ENCODE measurements around the gene L3MBTL4.

L3MBTL4 gene

DNA sequence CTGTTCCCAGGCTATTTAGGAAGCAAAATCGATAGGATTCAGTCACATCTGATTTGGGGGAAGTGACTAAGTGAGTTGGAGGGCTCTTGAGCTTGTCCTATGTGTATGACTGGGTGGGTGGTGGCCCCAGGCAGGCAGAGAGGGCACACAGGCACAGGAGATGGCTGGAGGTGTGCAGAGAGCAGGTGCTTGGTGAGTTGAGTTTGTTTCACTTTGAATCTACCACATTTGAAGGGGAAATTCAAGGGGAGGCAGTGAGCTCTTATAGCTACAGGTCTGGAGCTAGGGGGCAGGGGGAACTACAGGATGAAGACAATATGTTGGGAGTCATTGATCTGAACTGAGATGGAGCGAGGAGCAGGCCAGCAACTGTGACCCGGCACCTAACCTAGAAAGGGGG, 476.9 kb downstream of the L3MBTL4 start:
- CTCF ChIA-PET, result no interaction called here
- POLR2A ChIA-PET (ENCODE audit: low non-redundant PET), result no interaction called here
- no peak for DNase-seq (ENCODE audit: low spot score)
- TF ChIP-seq, protein P1, sequence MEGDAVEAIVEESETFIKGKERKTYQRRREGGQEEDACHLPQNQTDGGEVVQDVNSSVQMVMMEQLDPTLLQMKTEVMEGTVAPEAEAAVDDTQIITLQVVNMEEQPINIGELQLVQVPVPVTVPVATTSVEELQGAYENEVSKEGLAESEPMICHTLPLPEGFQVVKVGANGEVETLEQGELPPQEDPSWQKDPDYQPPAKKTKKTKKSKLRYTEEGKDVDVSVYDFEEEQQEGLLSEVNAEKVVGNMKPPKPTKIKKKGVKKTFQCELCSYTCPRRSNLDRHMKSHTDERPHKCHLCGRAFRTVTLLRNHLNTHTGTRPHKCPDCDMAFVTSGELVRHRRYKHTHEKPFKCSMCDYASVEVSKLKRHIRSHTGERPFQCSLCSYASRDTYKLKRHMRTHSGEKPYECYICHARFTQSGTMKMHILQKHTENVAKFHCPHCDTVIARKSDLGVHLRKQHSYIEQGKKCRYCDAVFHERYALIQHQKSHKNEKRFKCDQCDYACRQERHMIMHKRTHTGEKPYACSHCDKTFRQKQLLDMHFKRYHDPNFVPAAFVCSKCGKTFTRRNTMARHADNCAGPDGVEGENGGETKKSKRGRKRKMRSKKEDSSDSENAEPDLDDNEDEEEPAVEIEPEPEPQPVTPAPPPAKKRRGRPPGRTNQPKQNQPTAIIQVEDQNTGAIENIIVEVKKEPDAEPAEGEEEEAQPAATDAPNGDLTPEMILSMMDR (conservative IDR thresholded peaks at IDR 0.05; ENCODE audit: low read depth), result no peak
- H3K27ac ChIP-seq, result no peak overlapping the region

DNA sequence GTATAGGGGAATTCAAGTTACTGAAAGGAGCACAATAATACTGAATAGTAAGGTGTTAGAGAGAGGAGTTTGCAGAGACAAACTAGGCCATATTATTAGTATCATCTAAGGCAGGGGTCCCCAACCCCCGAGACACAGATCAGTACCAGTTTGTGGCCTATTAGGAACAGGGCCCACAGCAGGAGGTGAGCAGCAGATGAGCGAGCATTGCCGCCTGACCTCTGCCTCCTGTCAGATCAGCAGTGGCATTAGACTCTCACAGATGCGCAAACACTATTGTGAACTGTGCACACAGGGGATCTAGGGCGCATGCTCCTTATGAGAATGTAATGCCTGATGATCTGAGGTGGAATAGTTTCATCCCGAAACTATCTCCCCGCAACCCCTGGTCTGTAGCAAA, 477.6 kb downstream of the L3MBTL4 start:
- DNase-seq (ENCODE audit: low spot score), result no peak
- POLR2A ChIA-PET (ENCODE audit: low non-redundant PET), result no interaction called here
- CTCF ChIA-PET, result no interaction called here
- TF ChIP-seq, protein P1 (conservative IDR thresholded peaks at IDR 0.05; ENCODE audit: low read depth), result no peak
- H3K27ac ChIP-seq, result no peak overlapping the region

DNA sequence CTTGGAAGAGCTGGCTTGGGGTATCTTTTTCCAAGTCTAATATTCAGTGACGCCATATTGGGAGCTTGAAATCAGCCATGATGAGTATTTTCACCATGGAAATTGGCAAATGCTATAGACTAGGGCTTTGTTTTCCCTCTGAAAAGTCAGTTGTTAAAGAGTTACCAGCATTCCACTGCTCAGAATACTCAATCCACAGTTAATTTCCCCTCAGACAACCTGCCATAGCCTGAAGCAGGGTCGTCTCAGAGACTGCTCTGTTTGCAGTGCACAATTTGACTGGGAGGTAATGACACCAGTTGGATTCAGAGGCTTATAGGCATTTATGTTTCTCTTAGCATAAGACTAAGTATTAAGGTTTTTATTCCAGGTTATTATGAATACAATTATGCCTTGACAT, 483.9 kb downstream of the L3MBTL4 start:
- no peak overlapping the region for H3K27ac ChIP-seq
- no peak for DNase-seq (ENCODE audit: low spot score)
- TF ChIP-seq, protein P1 (conservative IDR thresholded peaks at IDR 0.05; ENCODE audit: low read depth), result no peak
- POLR2A ChIA-PET (ENCODE audit: low non-redundant PET), result no interaction called here
- CTCF ChIA-PET, result interaction anchor here (0.6 kb wide), 1 partner anchor 129 kb away, joined by 3 read pairs; no protein-coding TSS in a partner anchor

- ChIA-PET CTCF (no interaction called here), POLR2A (ENCODE audit: low non-redundant PET) (no interaction called here)
- H3K27ac ChIP-seq, result no peak overlapping the region
- DNase-seq (ENCODE audit: low spot score), result no peak
- TF ChIP-seq, protein P1 (conservative IDR thresholded peaks at IDR 0.05; ENCODE audit: low read depth), result no peak
These were observed 496.4 kb downstream of the L3MBTL4 start for GRCh38 chr18:5918205-5918858.

DNA sequence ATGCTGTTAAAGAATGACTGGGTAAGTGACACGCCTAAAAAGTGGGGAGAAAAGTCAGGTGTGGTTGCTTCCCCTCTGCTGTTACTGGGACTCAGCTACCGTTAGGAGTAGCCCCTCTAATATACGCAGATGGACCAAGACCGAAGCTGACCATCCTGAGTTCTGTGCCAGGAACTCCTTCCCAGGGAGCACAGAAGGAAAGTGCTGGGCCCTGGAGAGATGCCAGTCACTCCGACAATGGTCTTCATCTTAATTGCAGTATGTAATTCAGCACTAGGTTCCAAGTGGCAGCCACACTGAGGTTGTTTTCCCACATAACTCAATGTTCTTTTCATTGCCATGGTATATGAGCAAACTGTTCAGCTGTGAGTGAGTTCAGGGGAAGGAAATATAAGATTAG, 499.8 kb downstream of the L3MBTL4 start:
- no peak overlapping the region for H3K27ac ChIP-seq
- TF ChIP-seq, protein P1 (conservative IDR thresholded peaks at IDR 0.05; ENCODE audit: low read depth), result no peak
- ChIA-PET CTCF (no interaction called here), POLR2A (ENCODE audit: low non-redundant PET) (no interaction called here)
- no peak for DNase-seq (ENCODE audit: low spot score)

GRCh38 chr18:5914016-5914415, 500.7 kb downstream of the L3MBTL4 start:
- ChIA-PET CTCF (interaction anchor here (0.6 kb wide), 1 partner anchor 24 kb away, joined by 3 read pairs; no protein-coding TSS in a partner anchor), POLR2A (ENCODE audit: low non-redundant PET) (no interaction called here)
- TF ChIP-seq, protein P1 (conservative IDR thresholded peaks at IDR 0.05; ENCODE audit: low read depth), result no peak
- H3K27ac ChIP-seq, result no peak overlapping the region
- DNase-seq (ENCODE audit: low spot score), result no peak

Data from RWPE1 (cell line).